Neuronal stem cell (in vitro differentiated cells): ENCODE data around the gene HSPG2.
"Not testable (repeated sequence)": the region's sequence is repeated elsewhere in the genome, so short reads cannot be mapped to it uniquely, and the experiment has no call there.

Experiments used
- DNase-seq: peaks from one replicate; pipeline ENCODE4 v3.0.0-alpha.2; 2013; ENCODE audit warnings: low spot score
- H2AFZ ChIP-seq: one replicate; pipeline ENCODE4 v1.6.1; 2013; ENCODE audit warnings: mild to moderate bottlenecking, low read length, inconsistent platforms
- H2AK5ac ChIP-seq: 2 replicates; pipeline ENCODE4 v1.6.1; 2013; ENCODE audit warnings: low read depth, mild to moderate bottlenecking, inconsistent platforms, low read length, moderate library complexity, mixed read lengths
- H2BK120ac ChIP-seq: 2 replicates; pipeline ENCODE4 v1.6.1; 2013; ENCODE audit warnings: low read depth, mild to moderate bottlenecking, inconsistent platforms, low read length, moderate library complexity, mixed read lengths
- H2BK12ac ChIP-seq: one replicate; pipeline ENCODE4 v1.6.1; 2013; ENCODE audit warnings: low read length, inconsistent platforms
- H2BK15ac ChIP-seq: 2 replicates; pipeline ENCODE4 v1.6.1; 2013; ENCODE audit warnings: mild to moderate bottlenecking, low read length, inconsistent platforms, mixed read lengths
- H2BK5ac ChIP-seq: one replicate; pipeline ENCODE4 v1.6.1; 2013; ENCODE audit warnings: inconsistent platforms, mild to moderate bottlenecking, low read length, moderate library complexity
- H3K14ac ChIP-seq: one replicate; pipeline ENCODE4 v1.6.1; 2013; ENCODE audit warnings: low read length, inconsistent platforms
- H3K18ac ChIP-seq: 2 replicates; pipeline ENCODE4 v1.6.1; 2013; ENCODE audit warnings: low read length, inconsistent platforms
- H3K23ac ChIP-seq: 2 replicates; pipeline ENCODE4 v1.6.1; 2013; ENCODE audit warnings: low read depth, mild to moderate bottlenecking, mixed read lengths, low read length, inconsistent platforms; ENCODE audit not compliant: poor library complexity
- H3K27ac ChIP-seq: replicated peaks from 3 replicates; pipeline ENCODE4 v1.5.1; 2013; ENCODE audit warnings: low read length, inconsistent platforms
- H3K27me3 ChIP-seq, 3 experiments: 2 replicates each; pipeline ENCODE4 v1.6.1; 2013; ENCODE audit warnings: low read length in 3 of 3, mild to moderate bottlenecking in 2 of 3, inconsistent platforms in 1 of 3, low read depth in 1 of 3, mixed read lengths in 1 of 3, moderate library complexity in 1 of 3; ENCODE audit not compliant: control insufficient read depth in 3 of 3, insufficient read depth in 3 of 3
- H3K36me3 ChIP-seq, 2 donors: replicated peaks in 1 of 2; 2 replicates each; pipeline ENCODE4 v1.6.1; 2013; ENCODE audit warnings: low read length in 2 of 2; ENCODE audit not compliant: control insufficient read depth in 2 of 2, insufficient read depth in 2 of 2
- H3K4ac ChIP-seq: 2 replicates; pipeline ENCODE4 v1.6.1; 2013; ENCODE audit warnings: inconsistent platforms, mild to moderate bottlenecking, low read length, moderate library complexity
- H3K4me1 ChIP-seq, 2 donors: 1 replicate in 1 of 2; 2 replicates in 1 of 2; pipeline ENCODE4 v1.6.1; 2013; ENCODE audit warnings: low read length in 2 of 2, low read depth in 1 of 2; ENCODE audit not compliant: control insufficient read depth in 2 of 2, insufficient read depth in 1 of 2
- H3K4me2 ChIP-seq: one replicate; pipeline ENCODE4 v1.6.1; 2013; ENCODE audit warnings: mild to moderate bottlenecking, low read length, inconsistent platforms; ENCODE audit not compliant: insufficient read depth, poor library complexity, severe bottlenecking
- H3K4me3 ChIP-seq, 2 donors: 2 replicates each; pipeline ENCODE4 v1.5.1; 2013; ENCODE audit warnings: low read length in 2 of 2, mild to moderate bottlenecking in 2 of 2, inconsistent platforms in 1 of 2, moderate library complexity in 1 of 2
- H3K79me1 ChIP-seq: one replicate; pipeline ENCODE4 v1.6.1; 2013; ENCODE audit warnings: low read depth, mild to moderate bottlenecking, inconsistent platforms, low read length, moderate library complexity
- H3K9ac ChIP-seq: one replicate; pipeline ENCODE4 v1.6.1; 2013; ENCODE audit warnings: mild to moderate bottlenecking, low read depth, low read length, inconsistent platforms; ENCODE audit not compliant: poor library complexity
- H3K9me3 ChIP-seq, 2 donors: replicated peaks in 1 of 2; 2 replicates each; pipeline versions ENCODE3 to v1.6.1; 2013; ENCODE audit warnings: low read length in 2 of 2, mild to moderate bottlenecking in 2 of 2, inconsistent platforms in 1 of 2, low read depth in 1 of 2, mixed read lengths in 1 of 2, moderate library complexity in 1 of 2; ENCODE audit not compliant: control insufficient read depth in 2 of 2, insufficient read depth in 1 of 2
- H4K8ac ChIP-seq: one replicate; pipeline ENCODE4 v1.6.1; 2013; ENCODE audit warnings: low read depth, mild to moderate bottlenecking, inconsistent platforms, low read length, moderate library complexity
- H4K91ac ChIP-seq: one replicate; pipeline ENCODE4 v1.6.1; 2013; ENCODE audit warnings: low read length, low read depth, mild to moderate bottlenecking, inconsistent platforms; ENCODE audit not compliant: poor library complexity
- whole genome bisulfite sequencing, 2 donors: extraction: QIAGEN DNeasy Blood & Tissue Kit; methylation state at CpG; one replicate each; pipeline ENCODE4 v1.1.7; 2013; ENCODE audit warnings: missing lambda C conversion rate in 2 of 2, mixed read lengths in 1 of 2; ENCODE audit not compliant: insufficient read length in 2 of 2, insufficient replicate concordance in 1 of 2; ENCODE audit errors: extremely low coverage in 2 of 2; 5-methylcytosine and 5-hydroxymethylcytosine counted together

Gene HSPG2

GRCh38 chr1:21982122-21982521 is 45.0 kb upstream of the HSPG2 start:
- H2AFZ ChIP-seq, H2BK15ac ChIP-seq, H2BK12ac ChIP-seq, H3K4me2 ChIP-seq, H3K14ac ChIP-seq, H3K36me3 ChIP-seq, H2AK5ac ChIP-seq, H3K4me1 ChIP-seq, H3K9me3 ChIP-seq, H4K8ac ChIP-seq, H3K18ac ChIP-seq, H3K23ac ChIP-seq, H3K27ac ChIP-seq, H3K27me3 ChIP-seq, H2BK5ac ChIP-seq, DNase-seq, H3K9ac ChIP-seq, H2BK120ac ChIP-seq, H3K4ac ChIP-seq, H3K4me3 ChIP-seq, H4K91ac ChIP-seq, H3K79me1 ChIP-seq: not testable (repeated sequence)
- WGBS, 2 donors, result no CpG with 5 or more reads among the region's 6 CpGs

- H3K36me3 ChIP-seq, H3K27me3 ChIP-seq, H3K9me3 ChIP-seq, H3K9ac ChIP-seq, H3K4me1 ChIP-seq, H2AFZ ChIP-seq, H2BK120ac ChIP-seq, H4K8ac ChIP-seq, H3K18ac ChIP-seq, H3K23ac ChIP-seq, H3K79me1 ChIP-seq, H2AK5ac ChIP-seq, H3K27ac ChIP-seq, H2BK15ac ChIP-seq, H2BK5ac ChIP-seq, H4K91ac ChIP-seq, H3K4me2 ChIP-seq, H3K14ac ChIP-seq, H3K4ac ChIP-seq, H3K4me3 ChIP-seq, DNase-seq, H2BK12ac ChIP-seq: not testable (repeated sequence)
- whole genome bisulfite sequencing, 2 donors, result no CpG with 5 or more reads among the region's 4 CpGs
These were observed 44.1 kb upstream of the HSPG2 start for GRCh38 chr1:21981253-21981652.

- H3K4ac ChIP-seq, H3K4me3 ChIP-seq, H2BK5ac ChIP-seq, H3K79me1 ChIP-seq, H3K27ac ChIP-seq, H4K91ac ChIP-seq, H4K8ac ChIP-seq, H3K9me3 ChIP-seq, H2AK5ac ChIP-seq, H2BK120ac ChIP-seq, H3K27me3 ChIP-seq, DNase-seq, H3K23ac ChIP-seq, H2BK12ac ChIP-seq, H2BK15ac ChIP-seq, H3K4me2 ChIP-seq, H3K4me1 ChIP-seq, H3K36me3 ChIP-seq, H2AFZ ChIP-seq, H3K14ac ChIP-seq, H3K18ac ChIP-seq, H3K9ac ChIP-seq: not testable (repeated sequence)
- no CpG with 5 or more reads among the region's 21 CpGs for WGBS, 2 donors
These were observed 43.6 kb upstream of the HSPG2 start for GRCh38 chr1:21980515-21981220.

GRCh38 chr1:21978209-21978608 is 41.1 kb upstream of the HSPG2 start:
- not testable (repeated sequence) for DNase-seq, H2BK12ac ChIP-seq, H3K9ac ChIP-seq, H2AFZ ChIP-seq, H3K79me1 ChIP-seq, H3K4me3 ChIP-seq, H3K4me1 ChIP-seq, H2AK5ac ChIP-seq, H3K36me3 ChIP-seq, H3K14ac ChIP-seq, H3K9me3 ChIP-seq, H2BK5ac ChIP-seq, H3K4me2 ChIP-seq, H3K23ac ChIP-seq, H3K27me3 ChIP-seq, H3K27ac ChIP-seq, H2BK120ac ChIP-seq, H4K91ac ChIP-seq, H3K4ac ChIP-seq, H3K18ac ChIP-seq, H2BK15ac ChIP-seq
- H4K8ac ChIP-seq, result peak overlapping the region; percentile 92
- no CpG with 5 or more reads among the region's 11 CpGs for WGBS, 2 donors
